ENCODE data around the gene EIF3A.
A peak's percentile ranks its signal among the peaks of the same experiment; 100 is the strongest.
"Not testable (repeated sequence)": the region's sequence is repeated elsewhere in the genome, so short reads cannot be mapped to it uniquely, and the experiment has no call there.

Gene EIF3A

DNA sequence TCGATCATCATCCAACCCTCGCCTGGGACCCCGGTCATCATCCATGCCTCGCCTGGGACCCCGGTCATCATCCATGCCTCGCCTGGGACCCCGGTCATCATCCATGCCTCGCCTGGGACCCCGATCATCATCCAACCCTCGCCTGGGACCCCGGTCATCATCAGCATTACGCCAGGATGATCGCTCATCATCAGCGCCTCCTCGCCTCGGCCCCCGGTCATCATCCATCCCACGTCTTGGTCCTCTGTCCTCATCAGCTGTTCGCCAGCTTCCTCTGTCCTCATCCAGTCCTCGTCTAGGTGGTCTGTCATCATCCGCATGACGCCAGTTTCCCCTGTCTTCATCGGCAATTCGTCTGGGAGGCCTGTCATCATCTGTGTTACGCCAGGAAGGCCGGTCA, 38.4 kb downstream of the EIF3A start:
- no peak for DNase-seq (ENCODE audit: low spot score)

DNA sequence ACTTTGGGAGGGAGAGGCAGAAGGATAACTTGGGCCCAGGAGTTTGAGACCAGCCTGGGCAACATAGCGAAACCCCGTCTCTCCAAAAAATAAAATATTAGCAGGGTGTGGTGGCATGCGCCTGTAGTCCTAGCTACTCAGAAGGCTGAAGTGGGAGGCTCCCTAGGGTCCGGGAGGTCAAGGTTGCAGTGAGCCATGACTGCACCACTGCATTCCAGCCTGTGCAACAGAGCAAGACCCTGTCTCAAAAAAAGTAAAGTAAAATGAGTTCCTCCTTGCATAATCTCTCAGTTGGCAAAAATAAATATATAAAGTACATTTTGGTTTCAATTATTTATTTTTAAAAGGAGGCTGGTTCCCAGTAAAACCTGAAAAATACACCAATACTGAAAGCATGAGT, 39.3 kb downstream of the EIF3A start:
- no peak for DNase-seq (ENCODE audit: low spot score)

DNA sequence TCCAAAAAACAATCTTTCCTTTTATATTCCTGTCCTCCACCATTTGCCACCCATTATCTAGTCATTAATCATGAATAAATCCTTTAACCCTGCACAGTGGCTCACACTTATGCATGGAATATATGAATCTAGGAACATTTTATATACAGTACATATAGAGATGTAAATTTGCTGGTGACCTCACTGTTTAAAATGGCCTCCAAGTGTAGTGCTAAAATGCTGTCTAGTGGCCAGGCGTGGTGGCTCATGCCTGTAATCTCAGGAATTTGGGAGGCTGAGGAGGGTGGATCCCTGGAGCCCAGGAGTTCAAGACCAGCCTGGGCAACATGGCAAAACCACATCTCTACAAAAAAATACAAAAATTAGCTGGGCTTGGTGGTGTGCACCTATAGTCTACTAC, 41.5 kb downstream of the EIF3A start:
- DNase-seq (ENCODE audit: low spot score) = no peak

DNA sequence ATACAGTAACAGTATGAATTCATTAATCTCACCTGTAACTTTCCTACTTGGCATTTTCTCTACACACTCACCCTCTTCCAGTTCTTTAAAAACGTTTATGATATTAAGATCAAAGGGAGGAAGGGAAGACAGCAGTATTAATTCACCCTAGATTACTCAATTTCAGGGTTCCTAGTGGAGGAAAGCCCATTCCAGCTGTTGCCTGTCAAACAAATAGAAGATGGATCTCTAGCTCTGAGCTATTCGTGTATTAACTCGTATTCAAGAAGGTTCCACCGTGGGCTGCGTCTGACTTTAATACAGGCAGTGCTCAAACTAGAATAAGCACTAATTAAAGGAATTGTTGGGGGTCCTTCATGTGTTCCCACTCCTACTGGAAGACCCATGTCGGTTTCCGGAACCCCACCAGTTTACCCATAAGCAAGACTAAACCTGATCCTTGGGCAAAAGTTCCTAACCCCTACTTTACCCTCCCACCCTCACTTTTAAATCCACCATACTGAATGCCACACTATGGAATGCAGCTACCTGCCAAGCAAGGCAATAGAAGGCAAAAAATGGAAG, 49.0 kb downstream of the EIF3A start:
- no peak for DNase-seq (ENCODE audit: low spot score)

DNA sequence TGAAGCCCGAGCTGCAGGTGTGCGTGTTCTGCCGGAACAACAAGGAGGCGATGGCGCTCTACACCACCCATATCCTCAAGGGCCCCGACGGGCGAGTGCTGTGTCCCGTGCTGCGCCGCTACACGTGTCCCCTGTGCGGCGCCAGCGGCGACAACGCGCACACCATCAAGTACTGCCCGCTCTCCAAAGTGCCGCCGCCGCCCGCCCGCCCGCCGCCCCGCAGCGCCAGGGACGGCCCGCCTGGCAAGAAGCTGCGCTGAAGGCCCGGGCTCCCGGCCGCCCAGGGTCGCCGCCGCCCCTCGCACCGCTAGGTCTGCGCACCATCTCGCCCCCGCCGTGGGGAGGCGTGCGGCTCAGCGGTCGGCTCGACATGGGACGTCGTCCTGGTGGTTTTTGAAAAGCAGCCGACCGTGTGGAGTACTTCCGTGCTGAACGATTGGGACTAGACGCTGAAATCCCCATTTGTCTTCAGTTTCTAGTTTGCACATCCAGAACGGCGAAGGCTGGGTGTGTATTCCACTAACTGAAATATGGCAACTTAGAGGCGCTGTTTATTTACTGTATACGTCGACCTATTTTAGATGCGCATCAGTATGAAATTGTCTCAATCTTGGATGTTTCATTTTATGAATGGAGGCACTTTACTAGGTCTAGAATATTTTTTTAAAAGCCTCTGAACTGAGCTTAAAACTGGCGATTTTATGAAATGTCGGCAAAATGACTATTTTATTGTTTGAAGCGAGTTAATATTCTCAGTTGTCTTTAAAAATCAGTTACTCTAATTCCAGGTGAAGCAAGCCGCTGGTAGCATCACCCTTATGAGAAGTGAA, 50.0 kb downstream of the EIF3A start:
- no peak for DNase-seq (ENCODE audit: low spot score)

DNA sequence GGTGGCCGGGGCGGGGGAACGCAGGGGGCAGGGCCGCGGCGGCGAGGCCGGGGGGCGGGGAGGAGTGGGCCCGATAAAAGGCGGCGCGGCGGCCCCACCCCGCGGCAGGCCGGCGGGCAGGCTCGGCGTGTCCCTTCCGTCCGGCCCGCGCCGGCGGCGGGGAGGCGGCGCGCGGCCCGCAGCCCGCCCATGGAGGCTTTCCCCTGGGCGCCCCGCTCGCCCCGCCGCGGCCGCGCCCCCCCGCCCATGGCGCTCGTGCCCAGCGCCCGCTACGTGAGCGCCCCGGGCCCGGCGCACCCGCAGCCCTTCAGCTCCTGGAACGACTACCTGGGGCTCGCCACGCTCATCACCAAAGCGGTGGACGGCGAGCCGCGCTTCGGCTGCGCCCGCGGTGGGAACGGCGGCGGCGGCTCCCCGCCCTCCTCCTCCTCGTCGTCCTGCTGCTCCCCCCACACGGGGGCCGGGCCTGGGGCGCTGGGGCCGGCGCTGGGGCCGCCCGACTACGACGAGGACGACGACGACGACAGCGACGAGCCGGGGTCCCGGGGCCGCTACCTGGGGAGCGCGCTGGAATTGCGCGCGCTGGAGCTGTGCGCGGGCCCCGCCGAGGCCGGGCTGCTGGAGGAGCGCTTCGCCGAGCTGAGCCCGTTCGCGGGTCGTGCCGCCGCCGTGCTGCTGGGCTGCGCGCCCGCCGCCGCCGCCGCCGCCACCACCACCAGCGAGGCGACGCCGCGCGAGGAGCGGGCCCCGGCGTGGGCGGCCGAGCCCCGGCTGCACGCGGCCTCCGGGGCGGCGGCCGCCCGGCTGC, 50.8 kb downstream of the EIF3A start, which contains the start of gene NANOS1:
Gene NANOS1 (plus strand): TSS at position 102 of the 808 bp plus-strand sequence. CDS start 88 bp downstream, at position 190.
- DNase-seq (ENCODE audit: low spot score) = no peak

DNA sequence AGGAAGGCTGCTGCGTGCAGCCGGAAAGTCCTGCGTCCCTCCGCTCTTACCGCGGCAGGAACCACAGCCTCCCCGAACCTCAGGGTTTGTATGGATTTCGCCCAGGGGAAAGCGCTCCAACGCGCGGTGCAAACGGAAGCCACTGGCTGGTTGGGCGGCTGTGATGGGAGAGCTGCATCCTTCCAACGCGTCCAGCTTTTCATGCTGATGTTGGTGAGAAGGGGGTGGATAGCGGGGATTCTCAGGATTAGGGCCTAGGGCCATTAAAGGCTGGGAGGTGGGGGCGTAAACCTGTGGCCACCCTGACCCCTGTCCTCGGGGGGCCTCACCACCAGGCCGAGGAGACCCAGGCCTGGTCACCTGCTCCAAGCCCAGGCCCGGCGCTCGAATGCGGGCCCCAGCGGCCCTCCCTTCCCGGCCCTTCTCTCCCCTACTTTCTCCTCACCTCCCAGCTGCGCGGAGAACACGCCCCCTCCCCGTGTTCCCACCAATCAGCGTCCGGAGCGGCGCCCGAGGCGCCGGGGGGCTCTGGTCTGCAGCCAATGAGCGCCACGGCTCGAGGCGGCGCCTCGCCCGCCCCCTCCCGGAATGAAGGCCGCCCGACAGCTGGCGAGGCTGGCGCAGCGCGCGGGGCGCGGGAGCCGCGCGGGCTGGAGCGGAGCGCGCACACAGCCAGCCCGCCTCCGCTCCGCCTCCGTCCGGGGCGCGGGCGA, 51.6 kb downstream of the EIF3A start:
- DNase-seq (ENCODE audit: low spot score) = peak; percentile 98

DNA sequence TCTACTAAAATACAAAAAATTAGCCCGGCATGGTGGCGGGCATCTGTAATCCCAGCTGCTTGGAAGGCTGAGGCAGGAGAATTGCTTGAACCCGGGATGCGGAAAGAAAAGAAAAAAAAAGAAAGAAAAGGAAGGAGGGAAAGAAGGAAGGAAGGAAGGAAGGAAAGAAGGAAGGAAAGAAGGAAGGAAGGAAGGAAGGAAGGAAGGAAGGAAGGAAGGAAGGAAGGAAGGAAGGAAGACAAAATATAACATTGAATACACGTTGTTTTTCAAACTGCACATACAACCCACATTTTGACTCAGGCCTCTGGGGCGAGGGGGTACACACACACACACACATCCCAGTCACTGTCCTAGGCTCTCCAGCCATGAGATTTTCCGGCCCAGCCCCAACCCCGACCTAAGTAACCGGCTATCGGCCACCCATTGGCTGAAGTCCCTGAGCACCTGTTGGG, 52.1 kb downstream of the EIF3A start:
- not testable (repeated sequence) for DNase-seq (ENCODE audit: low spot score)

DNA sequence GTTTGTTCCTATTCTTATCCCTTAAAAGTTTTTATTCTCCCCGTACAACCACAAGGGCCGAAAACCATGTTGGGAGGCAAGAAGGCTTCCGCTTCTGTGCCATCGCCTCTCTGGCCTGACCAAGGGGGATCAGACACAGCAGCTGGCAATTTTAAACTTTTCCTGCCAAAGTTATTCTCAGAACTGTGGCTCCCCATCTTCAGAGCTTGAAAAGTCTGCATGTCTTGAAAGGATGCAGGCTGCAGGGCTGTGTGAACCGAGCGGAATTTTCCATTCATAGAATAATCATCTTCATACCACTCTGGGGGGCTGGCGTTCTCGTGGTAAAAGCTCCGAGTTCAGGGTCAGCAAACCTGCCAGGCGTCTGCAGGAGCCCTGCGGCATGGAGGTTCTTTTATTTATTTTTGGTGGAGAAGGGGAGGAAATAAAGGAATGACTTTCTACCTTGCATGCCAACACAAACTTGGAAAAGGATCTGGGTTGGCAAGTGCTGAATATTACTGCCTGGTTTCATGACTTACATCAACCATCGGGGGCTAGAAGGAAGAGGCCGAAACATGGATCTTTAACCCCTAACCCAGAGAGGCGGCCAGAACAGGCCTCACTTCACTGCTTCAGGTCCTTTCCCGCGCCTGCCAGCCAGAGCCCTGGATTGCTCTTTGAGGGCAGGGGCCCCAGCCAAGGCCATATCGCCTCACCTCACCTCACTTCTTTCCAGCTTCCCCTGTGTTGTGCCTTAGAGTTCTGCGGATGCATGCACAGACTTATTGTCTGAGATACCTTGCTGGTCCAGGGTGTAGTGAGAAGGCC, 54.1 kb downstream of the EIF3A start:
- no peak for DNase-seq (ENCODE audit: low spot score)

DNA sequence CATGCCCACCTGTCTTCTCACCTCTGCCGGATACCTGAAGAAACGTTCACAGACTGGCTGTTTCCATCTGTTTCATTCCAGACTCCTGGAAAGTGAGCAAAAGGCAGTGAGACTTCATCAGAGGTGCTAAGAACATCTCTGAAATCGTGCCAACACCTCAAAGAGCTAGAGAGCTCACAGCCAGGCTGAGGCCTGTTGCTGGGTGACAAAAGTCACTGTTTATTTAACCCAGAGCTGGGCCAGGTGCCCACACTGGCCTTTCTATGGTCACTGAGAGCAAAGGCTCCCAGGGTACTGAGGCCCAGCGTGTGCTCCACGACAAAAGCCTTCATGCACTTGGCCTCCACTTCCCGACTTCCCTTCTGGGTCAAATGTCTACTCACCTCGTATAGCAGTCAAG, 54.8 kb downstream of the EIF3A start:
- DNase-seq (ENCODE audit: low spot score) = no peak

DNA sequence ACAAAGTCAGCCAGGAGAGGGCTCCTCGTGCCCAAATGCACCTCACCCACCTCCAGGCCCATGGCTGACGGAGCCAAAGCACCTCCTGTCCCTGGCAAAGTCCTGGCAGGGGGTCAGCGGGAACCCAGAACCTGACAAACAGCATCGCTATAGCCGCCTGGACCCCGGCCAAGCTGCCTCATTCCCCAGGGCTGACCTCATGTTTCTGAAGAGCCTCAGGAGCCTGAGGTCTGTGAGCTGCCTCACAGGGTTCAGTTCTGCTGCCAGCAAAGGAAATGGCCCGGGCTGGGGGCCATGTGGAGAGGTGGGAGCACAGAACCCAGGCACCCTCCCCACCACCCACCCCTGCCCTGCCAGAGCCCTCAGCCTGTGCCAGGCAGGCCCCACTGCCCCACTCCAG, 55.3 kb downstream of the EIF3A start:
- DNase-seq (ENCODE audit: low spot score) = peak; percentile 80

DNA sequence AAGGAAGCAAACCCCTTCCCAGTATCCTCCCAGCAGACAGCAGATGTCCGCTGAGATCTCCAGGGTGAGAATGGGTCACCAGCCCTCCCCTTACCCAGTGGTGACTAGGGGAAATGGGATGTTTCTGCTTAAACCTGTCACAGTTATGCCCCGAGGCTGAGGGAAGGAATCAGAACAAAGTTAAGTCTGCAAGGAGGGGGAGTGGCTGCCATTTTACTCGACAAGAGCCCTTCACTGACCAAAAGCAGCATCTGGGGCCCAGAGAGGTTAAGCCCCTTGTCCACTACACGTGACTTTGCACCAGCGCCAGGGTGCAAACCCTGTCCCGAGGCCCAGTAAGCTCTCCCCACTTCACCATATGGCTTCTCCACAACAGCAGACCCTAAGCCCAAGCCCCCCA, 55.7 kb downstream of the EIF3A start:
- no peak for DNase-seq (ENCODE audit: low spot score)

DNA sequence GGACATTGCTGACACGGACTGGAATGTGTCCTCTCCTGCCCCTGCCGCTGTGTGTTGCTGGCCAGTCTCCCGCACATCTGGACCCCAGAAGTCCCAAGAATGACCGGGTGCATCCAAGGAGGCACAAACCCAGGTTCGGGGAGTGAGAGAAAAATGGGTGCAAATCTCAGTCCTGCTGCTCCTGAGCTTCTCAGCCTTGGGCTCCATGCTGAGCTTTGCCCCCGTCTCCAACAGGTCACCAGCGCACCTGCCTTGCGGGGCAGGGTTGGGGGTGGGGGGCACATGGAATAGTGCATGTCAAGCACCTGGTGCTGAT, 57.1 kb downstream of the EIF3A start:
- no peak for DNase-seq (ENCODE audit: low spot score)

DNA sequence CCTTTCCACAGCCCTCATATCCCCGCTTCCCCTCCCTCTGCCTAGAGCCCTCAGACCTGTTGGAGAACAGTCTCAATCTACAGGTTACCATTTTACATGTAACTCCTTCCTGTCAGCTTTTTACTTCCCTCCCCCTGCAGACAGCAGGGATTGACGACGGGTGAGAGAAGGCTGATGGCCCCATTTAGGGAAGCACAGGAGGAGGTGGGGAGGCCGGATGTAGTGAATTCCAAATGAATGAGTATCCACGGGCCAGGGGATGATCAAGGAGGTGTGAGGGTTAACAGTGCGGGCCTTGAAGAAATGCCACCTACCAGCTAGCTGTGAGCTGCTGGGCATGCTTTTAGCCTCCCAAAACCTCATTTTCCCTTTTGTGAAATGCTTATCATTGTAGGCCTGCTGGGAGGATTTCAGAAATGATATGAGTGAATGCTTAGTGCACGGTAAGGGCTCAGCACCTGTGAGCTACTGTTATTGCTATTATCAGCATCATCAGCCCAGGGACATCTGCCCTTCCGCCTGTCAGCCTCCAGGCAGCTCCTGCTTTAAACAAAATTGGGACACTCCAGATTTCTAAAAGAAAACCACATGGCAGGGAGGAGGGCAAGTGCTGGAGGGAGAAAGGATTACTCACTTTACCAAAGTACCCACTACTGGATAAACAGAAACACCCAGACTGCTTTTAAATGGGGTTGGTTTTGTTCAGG, 57.6 kb downstream of the EIF3A start:
- peak; percentile 89 for DNase-seq (ENCODE audit: low spot score)

DNA sequence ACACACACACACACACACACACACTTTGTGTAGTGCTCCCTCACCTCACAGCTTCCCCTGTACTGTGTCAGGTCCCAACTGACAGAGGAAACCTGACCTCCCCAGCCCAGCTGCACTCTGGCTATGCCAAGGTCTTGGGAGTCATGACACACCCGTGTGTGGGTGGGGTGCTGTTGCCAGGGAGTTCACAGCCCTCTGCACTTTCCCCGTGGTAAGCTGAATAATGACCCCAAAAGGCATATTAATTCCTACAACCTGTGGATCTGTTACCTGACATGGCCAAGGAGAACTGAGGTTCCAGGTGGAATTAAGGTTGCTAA, 60.0 kb downstream of the EIF3A start:
- DNase-seq (ENCODE audit: low spot score) = no peak

DNA sequence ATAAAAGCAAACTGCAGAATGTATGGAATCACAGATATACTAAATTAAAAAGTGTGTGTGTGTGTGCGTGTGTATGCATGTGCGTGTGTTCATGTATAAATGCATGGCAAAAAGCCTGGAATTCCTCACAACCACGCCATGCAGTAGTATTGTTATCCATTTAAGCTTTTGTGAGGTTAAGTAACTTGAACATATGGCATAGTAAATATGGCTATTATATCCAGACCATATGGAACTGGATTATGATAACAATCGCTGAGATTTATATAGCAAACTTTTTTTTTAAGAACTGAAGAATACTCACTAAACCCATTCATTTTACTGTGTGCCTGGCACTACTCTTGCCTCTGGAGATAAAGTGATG, 73.4 kb downstream of the EIF3A start:
- no peak for DNase-seq (ENCODE audit: low spot score)

DNA sequence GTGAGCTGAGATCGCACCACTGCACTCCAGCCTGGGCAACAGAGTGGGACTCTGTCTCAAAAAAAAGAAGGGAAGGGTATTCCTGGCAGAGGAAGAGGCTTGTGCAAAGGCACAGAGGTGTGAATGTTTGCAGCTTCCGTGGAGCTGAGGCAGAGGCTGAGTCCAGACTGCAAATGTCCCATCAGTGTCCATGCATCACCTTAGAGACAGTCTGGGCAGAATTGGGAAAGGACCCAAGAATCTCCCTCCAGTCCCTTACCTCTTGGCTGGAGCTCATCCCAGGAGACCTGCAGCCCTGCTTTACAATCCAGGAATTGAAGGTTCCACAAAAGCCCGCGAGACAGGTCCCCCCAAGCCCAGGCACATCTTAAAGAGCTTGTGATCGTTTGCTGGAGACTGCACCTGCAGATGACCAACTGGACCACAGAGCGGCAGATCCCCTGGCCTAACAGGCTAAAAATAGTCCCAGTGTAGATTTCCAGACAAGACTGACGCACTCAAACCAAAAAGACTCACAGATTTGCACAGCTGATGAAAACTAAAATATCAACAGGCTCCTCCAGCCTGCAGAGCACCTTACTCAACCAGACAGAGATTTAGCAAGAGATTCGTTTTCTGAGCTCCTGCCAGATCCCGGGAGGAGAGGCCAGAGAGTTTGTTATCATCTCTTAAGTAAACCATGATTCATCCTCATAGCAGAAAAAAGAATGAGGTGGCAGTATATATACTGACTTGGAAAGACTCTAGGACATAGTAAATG, 74.0 kb downstream of the EIF3A start:
- peak; percentile 84 for DNase-seq (ENCODE audit: low spot score)

DNA sequence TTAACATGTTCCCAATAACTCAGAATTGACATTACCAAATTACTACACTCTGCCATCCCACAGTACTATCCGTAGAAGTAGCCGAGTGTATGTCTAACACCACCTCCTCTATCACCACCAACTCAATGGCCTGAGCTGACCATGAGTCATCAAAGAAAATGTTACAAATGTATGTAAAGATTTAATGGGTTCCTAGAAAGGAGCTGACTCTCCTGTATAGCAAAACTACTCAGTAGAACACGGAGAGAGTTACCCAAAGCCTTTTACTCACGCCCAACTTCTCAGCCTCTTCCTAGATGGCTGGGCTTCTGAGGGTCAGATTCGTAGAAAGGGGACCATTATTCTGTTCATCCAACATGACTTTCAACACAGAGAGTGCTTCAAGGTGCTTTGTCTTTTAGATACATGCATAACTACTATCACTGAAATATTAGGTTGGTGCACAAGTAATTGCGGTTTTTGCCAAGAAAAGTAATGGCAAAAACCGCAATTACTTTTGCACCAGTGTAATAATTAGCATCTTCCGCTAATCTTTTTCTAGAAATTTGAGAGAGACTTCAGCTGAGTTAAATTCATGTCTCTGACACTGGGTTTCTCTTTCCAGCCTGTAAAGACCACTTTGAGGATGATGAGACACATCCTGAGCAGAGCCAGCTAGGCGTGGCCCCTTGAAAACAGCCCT, 75.1 kb downstream of the EIF3A start:
- no peak for DNase-seq (ENCODE audit: low spot score)

DNA sequence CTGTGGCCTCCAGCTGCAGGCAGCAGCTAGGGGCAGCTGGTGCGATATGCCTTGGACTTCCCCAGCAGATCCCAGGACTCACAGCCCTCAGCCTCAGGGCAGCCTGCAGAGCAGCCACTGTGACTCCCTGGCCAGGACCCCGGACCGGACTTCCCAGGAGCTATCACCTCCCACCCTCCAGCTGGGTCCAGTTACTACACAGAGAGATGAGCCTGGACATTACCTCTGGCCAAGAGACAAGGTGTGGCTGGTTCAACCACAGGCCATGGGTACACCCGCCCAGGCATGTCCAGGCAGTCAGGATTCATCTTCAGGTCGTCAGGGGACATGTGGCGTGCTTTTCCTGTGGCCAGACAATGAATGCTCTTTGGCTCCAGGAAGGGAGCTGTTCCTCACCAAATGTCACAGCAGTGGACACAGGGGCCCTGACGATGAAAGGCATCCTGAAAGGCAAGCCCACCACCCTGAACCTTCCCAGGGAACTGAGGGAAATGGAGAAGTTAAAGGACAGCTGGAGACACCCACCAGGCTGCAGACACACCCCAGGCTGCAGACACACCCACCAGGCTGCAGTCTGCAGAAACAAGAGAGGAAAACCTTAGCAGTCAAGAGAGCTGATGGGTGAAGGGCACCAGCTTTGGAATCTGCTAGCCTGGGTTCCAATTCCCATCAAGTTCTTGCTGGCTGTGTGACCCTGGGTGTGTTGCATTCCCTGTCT, 76.9 kb downstream of the EIF3A start:
- DNase-seq (ENCODE audit: low spot score) = no peak

Measured in hepatic stellate cell (primary cell).